ENCODE data around the gene FBXO27.

- TF ChIP-seq POLR2A (IDR thresholded peaks at IDR 0.05) (peak in 1 of 4 donors; percentile 67), CTCF (IDR thresholded peaks at IDR 0.05) (no peak)
Observed at GRCh38 chr19:39031368-39032062, 834 bp downstream of the FBXO27 start.
